IMR-90 (cell line): Measurements from ENCODE around the gene UGT3A1. TPM values are rescaled to one million over a fixed set of nuclear protein-coding genes. Genes with fewer than 3 reads are reported as not detected.

Source experiments
- ATAC-seq: fragments of 200-7000 bp; cut with Tn5 transposase; 2 replicates; pipeline ENCODE4 v1.9.1; 2020; ENCODE audit warnings: low read depth, mild to moderate bottlenecking, moderate library complexity
- BruUV-seq: library from RNA; stranded (reverse); fragments of 400-500 nt; replicated peaks from 2 replicates; lab custom pipeline; 2021; lab: Mats Ljungman, UMichigan
- CTCF ChIA-PET: fragments of 300-600 bp; formaldehyde crosslinking; extraction: SDS; loops from one replicate; lab custom pipeline; 2021; ENCODE audit warnings: antibody characterized with exemption; lab: Yijun Ruan, JAX
- POLR2A ChIA-PET: fragments of 300-600 bp; sonication (Branson Sonifier 250); formaldehyde crosslinking; loops from one replicate; lab custom pipeline; 2022; ENCODE audit warnings: antibody characterized with exemption; ENCODE audit not compliant: unreplicated experiment; lab: Charles Lee
- DNase-seq: peaks from one replicate; pipeline ENCODE4 v3.0.0; 2013
- H2AFZ ChIP-seq: replicated peaks from 2 replicates; pipeline ENCODE3; 2013; ENCODE audit warnings: low read length, mild to moderate bottlenecking; ENCODE audit not compliant: poor library complexity
- H2AK5ac ChIP-seq: 2 replicates; pipeline ENCODE4 v1.6.1; 2013; ENCODE audit warnings: low read depth, low read length, inconsistent platforms
- H2AK9ac ChIP-seq: replicated peaks from 2 replicates; pipeline ENCODE3; 2013; ENCODE audit warnings: mild to moderate bottlenecking, low read depth, low read length, moderate library complexity; ENCODE audit not compliant: poor library complexity
- H2BK120ac ChIP-seq: 2 replicates; pipeline ENCODE4 v1.6.1; 2013; ENCODE audit warnings: low read depth, low read length, inconsistent platforms
- H2BK15ac ChIP-seq: 3 replicates; pipeline ENCODE4 v1.6.1; 2013; ENCODE audit warnings: low read depth, low read length, inconsistent platforms
- H2BK20ac ChIP-seq: 2 replicates; pipeline ENCODE4 v1.6.1; 2013; ENCODE audit warnings: low read depth, mild to moderate bottlenecking, inconsistent platforms, low read length, moderate library complexity
- H2BK5ac ChIP-seq: 2 replicates; pipeline ENCODE4 v1.6.1; 2013; ENCODE audit warnings: mild to moderate bottlenecking, low read depth, low read length, inconsistent platforms; ENCODE audit not compliant: poor library complexity, severe bottlenecking
- H3K14ac ChIP-seq: replicated peaks from 2 replicates; pipeline ENCODE4 v1.6.1; 2013; ENCODE audit warnings: low read depth, low read length, inconsistent platforms
- H3K18ac ChIP-seq: 2 replicates; pipeline ENCODE4 v1.6.1; 2013; ENCODE audit warnings: low read depth, low read length, control low read depth
- H3K23ac ChIP-seq: 2 replicates; pipeline ENCODE4 v1.6.1; 2013; ENCODE audit warnings: low read depth, low read length, inconsistent platforms
- H3K27ac ChIP-seq: 2 replicates; pipeline ENCODE4 v1.5.1; 2013; ENCODE audit warnings: mild to moderate bottlenecking, control low read depth, low read length; ENCODE audit not compliant: insufficient read depth
- H3K27me3 ChIP-seq: 2 replicates; pipeline ENCODE4 v1.6.1; 2013; ENCODE audit warnings: low read length; ENCODE audit not compliant: control insufficient read depth, insufficient read depth
- H3K36me3 ChIP-seq: 2 replicates; pipeline ENCODE4 v1.6.1; 2013; ENCODE audit warnings: low read length, mixed read lengths; ENCODE audit not compliant: control insufficient read depth, insufficient read depth
- H3K4ac ChIP-seq: 2 replicates; pipeline ENCODE4 v1.6.1; 2013; ENCODE audit warnings: low read depth, low read length, inconsistent platforms
- H3K4me1 ChIP-seq: 2 replicates; pipeline ENCODE4 v1.6.1; 2013; ENCODE audit warnings: low read length, mixed read lengths; ENCODE audit not compliant: control insufficient read depth, insufficient read depth
- H3K4me2 ChIP-seq: 2 replicates; pipeline ENCODE4 v1.6.1; 2013; ENCODE audit warnings: low read depth, mild to moderate bottlenecking, control low read depth, low read length, moderate library complexity
- H3K4me3 ChIP-seq: 2 replicates; pipeline ENCODE4 v1.5.1; 2013; ENCODE audit warnings: low read depth, mild to moderate bottlenecking, control low read depth, low read length, moderate library complexity; ENCODE audit not compliant: insufficient read depth
- H3K56ac ChIP-seq: 2 replicates; pipeline ENCODE4 v1.6.1; 2013; ENCODE audit warnings: low read length, inconsistent platforms; ENCODE audit not compliant: insufficient read depth; ENCODE audit errors: extremely low read depth
- H3K79me1 ChIP-seq, 2 experiments: 2 replicates each; pipeline ENCODE4 v1.6.1; 2013; ENCODE audit warnings: low read length in 2 of 2, inconsistent platforms in 1 of 2, low read depth in 1 of 2
- H3K9ac ChIP-seq: 2 replicates; pipeline ENCODE4 v1.6.1; 2013; ENCODE audit warnings: low read depth, low read length, control low read depth
- H3K9me1 ChIP-seq: 2 replicates; pipeline ENCODE4 v1.6.1; 2013; ENCODE audit warnings: low read length, inconsistent platforms; ENCODE audit not compliant: insufficient read depth
- H3K9me3 ChIP-seq: 2 replicates; pipeline ENCODE4 v1.6.1; 2013; ENCODE audit warnings: low read length; ENCODE audit not compliant: control insufficient read depth, insufficient read depth
- H4K20me1 ChIP-seq: 2 replicates; pipeline ENCODE4 v1.6.1; 2013; ENCODE audit warnings: low read length, inconsistent platforms; ENCODE audit not compliant: insufficient read depth
- H4K5ac ChIP-seq: 2 replicates; pipeline ENCODE4 v1.6.1; 2013; ENCODE audit warnings: mild to moderate bottlenecking, low read depth, low read length, control low read depth
- H4K8ac ChIP-seq, 2 experiments: 2 replicates each; pipeline ENCODE4 v1.6.1; 2013; ENCODE audit warnings: low read depth in 2 of 2, low read length in 2 of 2, control low read depth in 1 of 2, inconsistent platforms in 1 of 2
- H4K91ac ChIP-seq: 2 replicates; pipeline ENCODE4 v1.6.1; 2013; ENCODE audit warnings: low read depth, low read length, inconsistent platforms; ENCODE audit not compliant: insufficient read depth
- CEBPB ChIP-seq: IDR thresholded peaks from 2 replicates; pipeline ENCODE4 v1.6.1; 2012; ENCODE audit warnings: low read depth, low read length, improper control_type of control experiment
- CHD1 ChIP-seq: IDR thresholded peaks from 2 replicates; pipeline ENCODE4 v1.6.1; 2012; ENCODE audit warnings: low read depth, low read length, improper control_type of control experiment
- CTCF ChIP-seq: conservative IDR thresholded peaks from 2 replicates; pipeline ENCODE4 v1.5.1; 2012; ENCODE audit warnings: mild to moderate bottlenecking, low read depth, low read length, improper control_type of control experiment
- ELK1 ChIP-seq: fragments of 150-350 bp; IDR thresholded peaks from 2 replicates; pipeline ENCODE4 v1.6.1; 2016; ENCODE audit warnings: low read depth, mild to moderate bottlenecking, low read length, moderate library complexity, borderline replicate concordance
- FOS ChIP-seq: fragments of 150-350 bp; IDR thresholded peaks from 2 replicates; pipeline ENCODE4 v1.6.1; 2016; ENCODE audit warnings: low read depth, low read length
- MAZ ChIP-seq: IDR thresholded peaks from 2 replicates; pipeline ENCODE4 v1.6.1; 2012; ENCODE audit warnings: low read depth, mild to moderate bottlenecking, low read length, improper control_type of control experiment, moderate library complexity, borderline replicate concordance
- MXI1 ChIP-seq: IDR thresholded peaks from 2 replicates; pipeline ENCODE4 v1.6.1; 2012; ENCODE audit warnings: low read depth, mild to moderate bottlenecking, low read length, moderate library complexity, borderline replicate concordance
- NFE2L2 ChIP-seq: fragments of 150-350 bp; IDR thresholded peaks from 2 replicates; pipeline ENCODE4 v1.6.1; 2016; ENCODE audit warnings: low read depth, mild to moderate bottlenecking, low read length
- POLR2A ChIP-seq: IDR thresholded peaks from 2 replicates; pipeline ENCODE4 v1.6.1; 2012; ENCODE audit warnings: mild to moderate bottlenecking, low read depth, low read length
- RAD21 ChIP-seq: IDR thresholded peaks from 2 replicates; pipeline ENCODE4 v1.6.1; 2012; ENCODE audit warnings: low read length, improper control_type of control experiment
- SMC3 ChIP-seq: fragments of 150-350 bp; IDR thresholded peaks from 2 replicates; pipeline ENCODE4 v1.6.1; 2016; ENCODE audit warnings: low read depth, mild to moderate bottlenecking, antibody characterized with exemption, low read length, moderate library complexity
- USF2 ChIP-seq: fragments of 150-350 bp; IDR thresholded peaks from 2 replicates; pipeline ENCODE4 v1.6.1; 2017; ENCODE audit warnings: mild to moderate bottlenecking, antibody characterized with exemption, low read length, low read depth
- WGBS, 2 experiments: methylation state at CpG; one replicate each; pipeline versions ENCODE4 v1.1.5 to v1.1.7; 2013; ENCODE audit warnings: missing lambda C conversion rate in 2 of 2; ENCODE audit not compliant: insufficient read length in 1 of 2; ENCODE audit errors: extremely low coverage in 2 of 2; 5-methylcytosine and 5-hydroxymethylcytosine counted together
- dilution Hi-C: fragments of 300-500 bp; cut with HindIII; formaldehyde crosslinking; loops from one replicate; pipeline ENCODE4 v1.14.3; 2018; ENCODE audit warnings: low sequenced_read_pairs; ENCODE audit not compliant: unreplicated experiment
- in situ Hi-C: fragments of 300-500 bp; cut with MboI; formaldehyde crosslinking; loops from 3 replicates; pipeline ENCODE4 v1.14.3; 2019; ENCODE audit warnings: low sequenced_read_pairs, inconsistent platforms, mixed read lengths
- intact Hi-C: fragments of 100-400 bp; cut with micrococcal nuclease; formaldehyde crosslinking; loops from 2 replicates; pipeline ENCODE4 v1.10.0; 2022
- polyA plus RNA-seq, 3 experiments: library from polyadenylated mRNA; depleted of rRNA; stranded (reverse); fragments of >200 nt; gene quantifications; 2 replicates each; pipeline ENCODE4 v1.2.3, GENCODE V29; 2012; ENCODE audit warnings: low replicate concordance in 1 of 3
- total RNA-seq: library from RNA; depleted of rRNA; stranded (reverse); fragments of >200 nt; gene quantifications from 2 replicates; pipeline ENCODE4 v1.2.3, GENCODE V29; 2012

The UGT3A1 gene
- total and polyA plus RNA-seq, 2 of the 4 experiments (the other 2 are of a cell fraction) = not detected

- Histone ChIP-seq H3K9ac (no peak overlapping the region), H3K27ac (no peak overlapping the region), H4K91ac (no peak overlapping the region), H2BK120ac (no peak overlapping the region), H2AK5ac (no peak overlapping the region), H4K20me1 (no peaks in the 10 kb centered on the region), H3K27me3 (peaks cover 2% of the 10 kb centered on the region; the same call in 1 of the 2 replicates), H4K8ac (no peak overlapping the region), H2AFZ (no peak overlapping the region), H3K18ac (no peak overlapping the region), H2BK15ac (no peak overlapping the region), H3K4me2 (no peak overlapping the region), H3K23ac (no peak overlapping the region), H4K5ac (no peak overlapping the region), H3K9me3 (no peaks in the 10 kb centered on the region), H2BK5ac (no peak overlapping the region), H3K79me1 (no peaks in the 10 kb centered on the region), H2AK9ac (no peak overlapping the region), H3K36me3 (no peaks in the 10 kb centered on the region), H2BK20ac (no peak overlapping the region), H3K9me1 (no peaks in the 10 kb centered on the region), H3K4me1 (no peaks in the 10 kb centered on the region), H3K56ac (no peak overlapping the region), H3K4me3 (no peak overlapping the region), H3K4ac (no peak overlapping the region), H3K14ac (no peak overlapping the region)
- DNase-seq = no peak
- dilution Hi-C loops = no loop called here
- intact Hi-C loops = no loop called here
- CTCF ChIA-PET = no interaction called here
- no TSS peak for BruUV-seq
- POLR2A ChIA-PET = no interaction called here
- WGBS, 2 experiments = 71% methylated on average over 2 of the region's 6 CpGs; no CpG with 5 or more reads in 1 of the 2 experiments
- in situ Hi-C loops = no loop called here
- TF ChIP-seq NFE2L2 (no peak), USF2 (no peak), CTCF (no peak), FOS (no peak), ELK1 (no peak), CEBPB (no peak), CHD1 (no peak), MXI1 (no peak), MAZ (no peak), RAD21 (no peak), SMC3 (no peak), POLR2A (no peak)
- ATAC-seq = no peak
Measured at GRCh38 chr5:36031223-36031622, 40.0 kb upstream of the UGT3A1 start.
